GM08714 (cell line): Measurements from ENCODE around the gene RAC3.

Experiments
- H3K4me3 ChIP-seq: fragments of 200-500 bp; sonication (Bioruptor generic); 2 replicates; pipeline ENCODE4 v1.5.1; 2014; ENCODE audit warnings: mild to moderate bottlenecking, low read length, inconsistent platforms
- ZNF274 ChIP-seq: IDR thresholded peaks from 2 replicates; pipeline ENCODE4 v1.6.1; 2012; ENCODE audit warnings: mild to moderate bottlenecking, low read depth, low read length

The RAC3 gene

DNA sequence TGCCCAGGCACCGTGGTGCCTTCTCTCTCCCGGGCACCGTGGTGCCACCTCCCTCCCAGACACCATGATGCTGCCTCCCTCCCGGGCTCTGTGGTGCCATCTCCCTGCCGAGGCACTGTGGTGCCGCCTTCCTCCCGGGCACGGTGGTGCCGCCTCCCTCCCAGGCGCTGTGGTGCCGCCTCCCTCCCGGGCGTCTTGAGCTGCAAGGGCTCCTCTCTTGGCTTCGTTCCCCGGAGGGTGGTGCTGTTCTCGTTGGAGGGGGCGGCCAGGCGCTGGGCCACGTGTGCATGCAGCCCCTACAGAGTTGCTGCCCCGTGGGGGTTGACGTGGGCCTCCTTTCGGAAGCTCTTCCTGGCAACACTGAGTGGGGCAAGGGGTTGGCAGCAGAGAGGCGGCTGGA lies 17.0 kb upstream of the RAC3 start:
- H3K4me3 ChIP-seq = no peak overlapping the region
- TF ChIP-seq ZNF274 = no peak

DNA sequence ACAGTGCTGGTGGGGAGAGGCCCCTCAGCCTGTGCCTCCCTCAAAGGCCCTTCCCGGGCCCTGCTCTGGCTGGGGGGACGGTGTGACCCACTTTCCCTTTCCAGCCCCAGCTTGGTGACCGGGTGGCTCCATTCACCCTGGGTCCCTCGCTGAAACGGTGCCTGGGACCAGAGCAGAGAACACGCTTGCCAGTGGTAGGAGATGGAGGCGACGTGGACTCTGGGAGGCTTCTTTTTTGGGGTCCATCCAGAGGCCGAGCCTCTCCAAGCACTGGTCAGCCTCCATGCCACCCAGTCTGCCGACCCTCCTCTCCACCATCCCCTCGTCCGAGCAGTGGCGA lies 16.5 kb upstream of the RAC3 start:
- TF ChIP-seq ZNF274 = no peak

DNA sequence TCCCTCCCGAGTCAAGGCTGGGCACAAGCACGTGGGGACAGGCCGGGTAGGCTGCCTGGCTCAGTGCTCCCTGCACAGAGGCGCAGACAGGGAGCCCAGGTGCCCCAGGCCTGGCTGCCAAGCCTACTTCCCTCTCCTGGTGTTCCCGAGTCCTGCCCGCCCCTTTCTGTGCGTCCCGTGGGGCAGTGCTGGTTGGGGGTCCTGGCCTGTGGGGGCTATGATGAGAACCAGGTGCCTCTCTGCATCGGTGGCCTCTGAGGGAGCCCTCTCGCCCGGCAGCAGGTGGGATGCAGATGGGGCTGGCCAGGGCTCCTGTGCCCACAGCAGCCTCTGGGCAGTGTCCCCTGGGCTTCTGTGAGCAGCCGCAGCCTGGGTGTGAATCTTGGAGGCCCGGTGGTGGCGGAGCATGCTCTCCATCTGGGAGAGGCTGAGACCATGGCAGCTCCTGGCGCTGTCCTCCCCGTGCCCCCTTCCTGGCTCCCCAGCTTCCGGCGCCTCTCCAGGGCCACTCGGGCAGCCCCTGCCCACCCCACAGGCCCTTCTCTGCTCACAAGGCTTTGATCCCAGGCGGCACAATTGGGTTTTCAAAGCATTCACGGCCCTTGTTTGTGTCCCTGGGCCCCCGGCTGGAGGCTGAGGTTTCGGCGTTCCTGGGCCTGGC lies 16.0 kb upstream of the RAC3 start:
- no peak for TF ChIP-seq ZNF274
- H3K4me3 ChIP-seq = no peak overlapping the region

More for the DNA sequence above, 16.5 kb upstream of the RAC3 start:
- H3K4me3 ChIP-seq = no peak overlapping the region

DNA sequence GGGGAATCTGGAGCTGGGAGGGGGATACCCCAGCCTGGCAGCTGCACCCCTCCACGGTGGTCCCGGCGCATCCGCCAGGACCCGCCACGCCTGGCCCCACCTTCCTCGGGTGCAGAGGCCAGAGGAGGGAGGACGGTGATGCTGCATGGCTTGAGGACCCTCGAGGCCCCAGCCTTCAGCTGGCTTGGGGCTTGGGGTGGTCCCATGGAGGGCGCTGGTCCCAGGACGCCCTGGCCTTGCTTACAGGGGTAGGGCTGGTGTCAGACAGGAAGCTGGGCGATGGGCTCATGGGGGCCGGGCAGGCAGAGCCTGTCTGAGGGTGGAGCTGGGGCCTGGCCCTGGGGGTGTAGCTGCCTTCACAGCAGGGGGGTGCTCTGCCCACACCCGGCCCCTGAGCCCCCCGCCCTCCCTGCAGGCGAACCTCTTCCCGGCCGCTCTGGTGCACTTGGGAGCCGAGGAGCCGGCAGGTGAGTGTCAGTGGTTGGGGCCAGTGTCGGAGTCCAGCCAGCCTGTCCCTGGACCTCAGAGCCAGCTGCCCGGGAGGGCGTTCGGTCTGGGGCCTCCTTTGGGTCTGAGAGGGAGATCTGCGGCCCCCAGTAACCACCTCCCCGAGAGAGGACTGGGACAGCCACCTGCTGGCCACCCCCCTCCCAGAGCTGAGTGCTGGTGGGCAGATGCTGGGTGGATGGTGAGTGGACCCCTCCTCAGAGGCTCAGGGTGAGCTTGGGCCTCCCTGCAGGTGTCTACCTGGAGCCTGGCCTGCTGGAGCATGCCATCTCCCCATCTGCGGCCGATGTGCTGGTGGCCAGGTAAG lies 15.2 kb upstream of the RAC3 start:
- TF ChIP-seq ZNF274 = no peak
- H3K4me3 ChIP-seq = no peak overlapping the region

- H3K4me3 ChIP-seq = no peak overlapping the region
- TF ChIP-seq ZNF274 = no peak
These were observed 14.5 kb upstream of the RAC3 start for GRCh38 chr17:82016875-82017459.

DNA sequence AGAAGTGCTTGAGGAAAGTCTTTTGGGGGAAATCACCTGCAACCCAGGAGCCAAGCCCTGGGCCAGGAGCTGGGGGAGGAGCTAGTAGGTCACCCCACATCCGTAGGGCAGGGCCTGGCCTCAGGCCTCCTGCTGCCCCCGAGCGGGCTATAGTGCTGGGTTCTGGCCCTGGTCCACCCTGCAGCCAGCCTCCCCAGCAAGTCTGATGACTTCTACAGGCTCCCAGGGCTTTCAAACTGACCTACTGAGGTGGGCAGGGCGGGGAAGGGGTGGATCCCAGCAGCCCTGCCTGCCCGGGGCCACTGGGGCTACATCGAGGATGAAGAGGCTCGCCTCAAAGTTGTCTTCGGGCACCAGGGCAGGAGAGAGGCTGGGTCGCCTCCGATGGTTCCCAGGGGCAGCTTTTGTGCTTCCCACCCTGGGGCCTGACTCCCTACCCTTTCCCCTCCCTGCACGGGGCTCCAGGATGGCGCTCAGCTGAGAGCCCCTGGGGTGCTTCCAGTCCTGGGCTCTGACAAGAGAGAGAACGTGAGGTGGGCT lies 13.8 kb upstream of the RAC3 start:
- no peak overlapping the region for H3K4me3 ChIP-seq
- no peak for TF ChIP-seq ZNF274

- TF ChIP-seq ZNF274 = no peak
- no peak overlapping the region for H3K4me3 ChIP-seq
These were observed 13.1 kb upstream of the RAC3 start for GRCh38 chr17:82018152-82018988.

DNA sequence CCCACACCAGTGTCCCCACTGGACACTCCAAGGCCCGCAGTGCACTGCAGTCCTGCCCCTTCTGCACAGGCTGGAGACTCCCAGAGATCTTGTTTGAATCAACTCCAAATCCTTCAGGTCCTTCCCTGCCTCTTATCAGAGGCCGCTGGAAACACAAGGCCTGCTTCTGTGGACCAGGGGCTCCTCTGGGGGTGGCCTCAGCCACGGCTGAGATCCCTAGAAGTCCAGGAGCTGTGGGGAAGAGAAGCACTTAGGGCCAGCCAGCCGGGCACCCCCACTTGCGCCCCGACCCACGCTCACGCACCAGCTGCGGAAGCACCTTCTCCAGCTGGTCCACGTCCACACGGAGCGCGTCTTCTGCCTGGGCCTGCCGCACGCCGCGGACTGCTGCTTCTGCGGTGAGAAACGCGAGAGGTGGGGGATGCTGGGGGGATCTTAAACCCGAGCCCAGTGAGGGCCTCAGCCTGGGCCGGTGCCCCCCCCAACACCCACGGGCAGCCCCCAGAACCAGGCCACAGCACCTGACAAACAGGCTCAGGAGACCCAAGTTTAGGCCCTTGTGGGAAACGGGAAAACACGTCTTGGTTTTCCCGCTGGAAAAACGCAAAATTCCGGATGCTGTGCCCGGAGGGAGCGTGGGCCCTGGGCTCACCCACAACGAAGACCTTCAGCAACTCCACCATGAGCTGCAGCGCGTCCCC lies 12.3 kb upstream of the RAC3 start:
- TF ChIP-seq ZNF274 = no peak
- no peak overlapping the region for H3K4me3 ChIP-seq

GRCh38 chr17:82019690-82020571 lies 11.5 kb upstream of the RAC3 start:
- no peak for TF ChIP-seq ZNF274
- H3K4me3 ChIP-seq = no peak overlapping the region

- TF ChIP-seq ZNF274 = no peak
- no peak overlapping the region for H3K4me3 ChIP-seq
These were observed 10.8 kb upstream of the RAC3 start for GRCh38 chr17:82020572-82021106.

DNA sequence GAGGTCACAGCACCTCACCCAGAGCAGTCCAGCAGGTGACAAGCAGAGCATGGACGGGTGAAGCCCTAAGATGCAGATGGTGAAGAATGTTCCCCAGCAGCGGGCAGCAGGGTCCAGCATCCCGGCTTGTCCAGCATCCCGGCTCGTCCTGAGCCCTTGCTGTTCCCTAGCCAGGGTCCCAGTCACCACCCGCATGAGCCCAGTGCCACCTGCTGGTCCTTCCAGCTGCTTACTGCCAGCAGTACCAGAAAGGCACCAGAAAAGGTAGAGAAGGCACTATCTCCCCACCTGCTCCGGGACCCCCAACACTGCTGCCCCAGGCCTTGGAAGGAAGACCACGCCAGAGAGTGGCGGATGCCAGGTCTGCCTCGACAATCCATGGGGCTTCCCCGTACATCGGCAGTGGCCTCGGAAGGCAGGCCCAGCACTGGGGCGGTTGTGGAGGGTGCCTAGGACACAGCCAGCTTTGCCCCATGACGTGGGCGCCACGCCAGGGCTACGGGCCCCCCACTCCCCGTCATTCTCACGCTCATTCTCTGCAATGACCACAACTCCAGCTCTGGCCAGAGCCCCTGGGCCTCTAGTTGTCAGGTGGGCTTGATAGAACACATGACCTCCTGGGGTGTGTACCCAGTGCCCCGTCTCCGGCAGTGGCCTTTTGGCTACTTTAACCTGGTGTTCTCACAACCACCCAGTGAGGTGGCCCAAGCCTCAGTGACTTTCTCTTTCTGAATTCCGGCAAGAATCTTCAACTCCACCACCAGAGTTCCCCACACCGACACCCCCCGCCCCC lies 10.2 kb upstream of the RAC3 start:
- peak overlapping the region; percentile 75; the same call in 1 of the 2 replicates for H3K4me3 ChIP-seq
- no peak for TF ChIP-seq ZNF274

DNA sequence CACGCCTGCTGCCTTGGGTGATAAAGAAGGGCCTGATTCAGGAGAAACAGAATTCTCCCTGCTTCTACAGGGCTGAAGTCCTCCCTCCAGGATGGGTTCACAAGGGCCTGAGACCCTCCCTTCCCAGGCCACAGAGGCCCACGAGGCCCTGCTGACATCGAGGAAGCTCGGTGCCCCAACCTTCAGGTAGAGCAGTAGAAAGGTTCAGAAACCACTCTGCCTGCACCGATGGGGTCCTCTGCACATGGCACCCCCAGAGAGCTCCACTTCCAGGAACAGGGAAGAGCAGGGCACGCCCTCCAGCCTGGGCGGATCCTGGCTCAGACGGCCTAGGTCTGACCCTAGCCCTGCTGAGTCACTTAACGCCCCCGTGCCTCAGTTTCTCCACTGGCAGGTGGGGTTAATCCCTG lies 9.6 kb upstream of the RAC3 start:
- TF ChIP-seq ZNF274 = no peak
- H3K4me3 ChIP-seq = peak overlapping the region; percentile 75
